HepG2 (cell line): ENCODE measurements around the gene ARTN. TPM values are rescaled to one million over a fixed set of nuclear protein-coding genes. Genes with fewer than 3 reads are reported as not detected.

Experiments
- BORCS8-MEF2B ChIP-seq: sonication (generic); formaldehyde crosslinking; IDR thresholded peaks from 2 replicates; pipeline ENCODE4 v1.8.0; 2022; ENCODE audit warnings: mild to moderate bottlenecking, missing genetic modification reagents
- GTF2F1 ChIP-seq: fragments of 150-350 bp; IDR thresholded peaks from 2 replicates; pipeline ENCODE4 v1.6.1; 2014; ENCODE audit warnings: low read length
- SAP130 ChIP-seq: IDR thresholded peaks from 2 replicates; pipeline ENCODE4 v1.6.1; 2016; ENCODE audit warnings: low read depth
- SMC3 ChIP-seq: IDR thresholded peaks from 2 replicates; pipeline ENCODE4 v1.6.1; 2011; ENCODE audit warnings: low read length, improper control_type of control experiment
- TRIM24 ChIP-seq: sonication (generic); formaldehyde crosslinking; IDR thresholded peaks from 2 replicates; pipeline ENCODE4 v1.8.0; 2022; ENCODE audit warnings: mild to moderate bottlenecking, missing genetic modification reagents
- ZC3H13 ChIP-seq: sonication (generic); formaldehyde crosslinking; IDR thresholded peaks from 2 replicates; pipeline ENCODE4 v1.8.1; 2023; ENCODE audit warnings: mild to moderate bottlenecking, missing genetic modification reagents, moderate library complexity
- ZNF143 ChIP-seq: sonication (generic); formaldehyde crosslinking; IDR thresholded peaks from 2 replicates; pipeline ENCODE4 v1.4.0; 2020; ENCODE audit warnings: missing genetic modification reagents
- ZNF605 ChIP-seq: sonication (generic); formaldehyde crosslinking; IDR thresholded peaks from 2 replicates; pipeline ENCODE4 v1.8.0; 2022; ENCODE audit warnings: mild to moderate bottlenecking, missing genetic modification reagents
- ZNF674 ChIP-seq: sonication (generic); formaldehyde crosslinking; IDR thresholded peaks from 2 replicates; pipeline ENCODE4 v1.5.0; 2020; ENCODE audit warnings: low read depth, mild to moderate bottlenecking, missing genetic modification reagents
- ZNF777 ChIP-seq: sonication (generic); formaldehyde crosslinking; IDR thresholded peaks from 2 replicates; pipeline ENCODE4 v1.4.0; 2020; ENCODE audit warnings: missing genetic modification reagents
- ZSCAN25 ChIP-seq: sonication (generic); formaldehyde crosslinking; IDR thresholded peaks from 2 replicates; pipeline ENCODE4 v1.8.0; 2022; ENCODE audit warnings: mild to moderate bottlenecking, missing genetic modification reagents
- polyA plus RNA-seq, 8 experiments: library from polyadenylated mRNA; depleted of rRNA in 3 of 8; stranded (reverse) in 7 of 8; unstranded in 1 of 8; fragments of >200 nt; fragmentation: Illumina TruSeq in 4 of 8; extraction: Trizol in 4 of 8; gene quantifications; 2 replicates each; pipeline versions ENCODE4 v1.2.1 to v1.2.3, GENCODE V29; 2011 to 2016; ENCODE audit warnings: low read depth in 4 of 8, missing spikeins in 1 of 8, mixed read lengths in 1 of 8; ENCODE audit not compliant: insufficient read depth in 1 of 8
- total RNA-seq, 5 experiments: library from RNA; depleted of rRNA; stranded (reverse); fragments of >200 nt; fragmentation: Illumina TruSeq; extraction: Trizol; gene quantifications; 2 replicates each; pipeline ENCODE4 v1.2.3, GENCODE V29; 2016; ENCODE audit warnings: low read depth in 1 of 5
- TF ChIP-seq, protein P1 (sequence below): sonication (generic); formaldehyde crosslinking; IDR thresholded peaks from 2 replicates; pipeline ENCODE4 v1.8.1; 2022; ENCODE audit warnings: mild to moderate bottlenecking, missing genetic modification reagents
- TF ChIP-seq, protein P2 (sequence below): sonication (generic); formaldehyde crosslinking; IDR thresholded peaks from 2 replicates; pipeline ENCODE4 v1.4.0; 2020; ENCODE audit warnings: missing genetic modification reagents
- TF ChIP-seq, protein P3 (sequence below), 2 experiments: fragments of 450-650 bp in 1 of 2; sonication (generic) in 1 of 2; formaldehyde crosslinking in 1 of 2; IDR thresholded peaks; 2 replicates each; pipeline versions ENCODE4 v1.6.1 to v1.8.0; 2016 to 2022; ENCODE audit warnings: antibody characterized with exemption in 1 of 2, mild to moderate bottlenecking in 1 of 2, missing genetic modification reagents in 1 of 2
- TF ChIP-seq, protein P4 (sequence below): sonication (generic); formaldehyde crosslinking; IDR thresholded peaks from 2 replicates; pipeline ENCODE4 v1.5.0; 2020; ENCODE audit warnings: missing genetic modification reagents
- TF ChIP-seq, protein P5 (sequence below): sonication (generic); formaldehyde crosslinking; IDR thresholded peaks from 2 replicates; pipeline ENCODE4 v1.4.0; 2020; ENCODE audit warnings: mild to moderate bottlenecking, low read depth, missing genetic modification reagents

Gene ARTN
- total and polyA plus RNA-seq, 2 of the 13 experiments (the other 11 are each of a cell fraction or from before 2014, with no cell fraction given), result 0.11 to 0.62 TPM

DNA sequence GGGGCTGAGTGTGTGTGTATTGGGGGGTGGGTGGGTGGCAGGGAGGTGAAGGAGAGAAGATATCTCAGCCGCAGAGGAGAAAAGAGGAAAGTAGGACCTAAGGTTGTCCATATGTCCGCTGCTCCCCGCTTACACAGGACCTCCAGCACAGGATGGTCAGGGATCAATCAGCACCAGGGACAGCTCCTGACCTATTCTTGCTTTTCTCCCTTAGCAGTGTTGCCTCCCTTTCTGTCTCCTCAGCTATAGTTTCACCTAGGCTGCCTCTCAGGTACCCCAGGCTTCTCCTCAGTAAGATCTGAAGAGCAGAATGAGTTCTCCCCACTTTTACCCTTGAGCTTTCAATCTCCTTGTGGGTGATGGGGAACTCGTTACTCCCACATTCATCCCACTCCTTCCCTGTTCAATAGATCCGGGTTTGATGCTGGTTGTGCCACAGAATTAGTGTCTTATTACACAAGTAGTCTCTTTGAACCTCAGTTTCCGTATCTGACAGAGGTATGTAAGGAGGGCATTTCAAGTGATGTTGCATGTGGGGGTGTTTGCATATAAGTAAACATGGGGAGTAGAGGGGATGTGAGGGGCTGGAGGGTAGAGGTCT, 34.8 kb downstream of the ARTN start (continued):
- TF ChIP-seq, protein P1, sequence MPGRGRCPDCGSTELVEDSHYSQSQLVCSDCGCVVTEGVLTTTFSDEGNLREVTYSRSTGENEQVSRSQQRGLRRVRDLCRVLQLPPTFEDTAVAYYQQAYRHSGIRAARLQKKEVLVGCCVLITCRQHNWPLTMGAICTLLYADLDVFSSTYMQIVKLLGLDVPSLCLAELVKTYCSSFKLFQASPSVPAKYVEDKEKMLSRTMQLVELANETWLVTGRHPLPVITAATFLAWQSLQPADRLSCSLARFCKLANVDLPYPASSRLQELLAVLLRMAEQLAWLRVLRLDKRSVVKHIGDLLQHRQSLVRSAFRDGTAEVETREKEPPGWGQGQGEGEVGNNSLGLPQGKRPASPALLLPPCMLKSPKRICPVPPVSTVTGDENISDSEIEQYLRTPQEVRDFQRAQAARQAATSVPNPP (CRISPR knock-in tag), result no peak
- TF ChIP-seq ZSCAN25 (CRISPR knock-in tag), result no peak
- no peak for TF ChIP-seq ZNF674 (CRISPR knock-in tag)
- no peak for TF ChIP-seq SMC3
- no peak for TF ChIP-seq ZNF605 (CRISPR knock-in tag)
- TF ChIP-seq ZC3H13 (CRISPR knock-in tag), result no peak
- peak; percentile 68 for TF ChIP-seq SAP130 (CRISPR knock-in tag)
- TF ChIP-seq, protein P2, sequence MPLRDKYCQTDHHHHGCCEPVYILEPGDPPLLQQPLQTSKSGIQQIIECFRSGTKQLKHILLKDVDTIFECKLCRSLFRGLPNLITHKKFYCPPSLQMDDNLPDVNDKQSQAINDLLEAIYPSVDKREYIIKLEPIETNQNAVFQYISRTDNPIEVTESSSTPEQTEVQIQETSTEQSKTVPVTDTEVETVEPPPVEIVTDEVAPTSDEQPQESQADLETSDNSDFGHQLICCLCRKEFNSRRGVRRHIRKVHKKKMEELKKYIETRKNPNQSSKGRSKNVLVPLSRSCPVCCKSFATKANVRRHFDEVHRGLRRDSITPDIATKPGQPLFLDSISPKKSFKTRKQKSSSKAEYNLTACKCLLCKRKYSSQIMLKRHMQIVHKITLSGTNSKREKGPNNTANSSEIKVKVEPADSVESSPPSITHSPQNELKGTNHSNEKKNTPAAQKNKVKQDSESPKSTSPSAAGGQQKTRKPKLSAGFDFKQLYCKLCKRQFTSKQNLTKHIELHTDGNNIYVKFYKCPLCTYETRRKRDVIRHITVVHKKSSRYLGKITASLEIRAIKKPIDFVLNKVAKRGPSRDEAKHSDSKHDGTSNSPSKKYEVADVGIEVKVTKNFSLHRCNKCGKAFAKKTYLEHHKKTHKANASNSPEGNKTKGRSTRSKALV (CRISPR knock-in tag), result no peak
- TF ChIP-seq ZNF143 (CRISPR knock-in tag), result peak; percentile 28; the same call in 1 of the 2 replicates
- no peak for TF ChIP-seq GTF2F1
- TF ChIP-seq, protein P3, sequence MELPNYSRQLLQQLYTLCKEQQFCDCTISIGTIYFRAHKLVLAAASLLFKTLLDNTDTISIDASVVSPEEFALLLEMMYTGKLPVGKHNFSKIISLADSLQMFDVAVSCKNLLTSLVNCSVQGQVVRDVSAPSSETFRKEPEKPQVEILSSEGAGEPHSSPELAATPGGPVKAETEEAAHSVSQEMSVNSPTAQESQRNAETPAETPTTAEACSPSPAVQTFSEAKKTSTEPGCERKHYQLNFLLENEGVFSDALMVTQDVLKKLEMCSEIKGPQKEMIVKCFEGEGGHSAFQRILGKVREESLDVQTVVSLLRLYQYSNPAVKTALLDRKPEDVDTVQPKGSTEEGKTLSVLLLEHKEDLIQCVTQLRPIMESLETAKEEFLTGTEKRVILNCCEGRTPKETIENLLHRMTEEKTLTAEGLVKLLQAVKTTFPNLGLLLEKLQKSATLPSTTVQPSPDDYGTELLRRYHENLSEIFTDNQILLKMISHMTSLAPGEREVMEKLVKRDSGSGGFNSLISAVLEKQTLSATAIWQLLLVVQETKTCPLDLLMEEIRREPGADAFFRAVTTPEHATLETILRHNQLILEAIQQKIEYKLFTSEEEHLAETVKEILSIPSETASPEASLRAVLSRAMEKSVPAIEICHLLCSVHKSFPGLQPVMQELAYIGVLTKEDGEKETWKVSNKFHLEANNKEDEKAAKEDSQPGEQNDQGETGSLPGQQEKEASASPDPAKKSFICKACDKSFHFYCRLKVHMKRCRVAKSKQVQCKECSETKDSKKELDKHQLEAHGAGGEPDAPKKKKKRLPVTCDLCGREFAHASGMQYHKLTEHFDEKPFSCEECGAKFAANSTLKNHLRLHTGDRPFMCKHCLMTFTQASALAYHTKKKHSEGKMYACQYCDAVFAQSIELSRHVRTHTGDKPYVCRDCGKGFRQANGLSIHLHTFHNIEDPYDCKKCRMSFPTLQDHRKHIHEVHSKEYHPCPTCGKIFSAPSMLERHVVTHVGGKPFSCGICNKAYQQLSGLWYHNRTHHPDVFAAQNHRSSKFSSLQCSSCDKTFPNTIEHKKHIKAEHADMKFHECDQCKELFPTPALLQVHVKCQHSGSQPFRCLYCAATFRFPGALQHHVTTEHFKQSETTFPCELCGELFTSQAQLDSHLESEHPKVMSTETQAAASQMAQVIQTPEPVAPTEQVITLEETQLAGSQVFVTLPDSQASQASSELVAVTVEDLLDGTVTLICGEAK (IDR thresholded peaks at IDR 0.05), result no peak
- TF ChIP-seq, protein P3 (CRISPR knock-in tag; IDR thresholded peaks at IDR 0.05), result no peak
- TF ChIP-seq BORCS8-MEF2B, result no peak
- TF ChIP-seq, protein P4, sequence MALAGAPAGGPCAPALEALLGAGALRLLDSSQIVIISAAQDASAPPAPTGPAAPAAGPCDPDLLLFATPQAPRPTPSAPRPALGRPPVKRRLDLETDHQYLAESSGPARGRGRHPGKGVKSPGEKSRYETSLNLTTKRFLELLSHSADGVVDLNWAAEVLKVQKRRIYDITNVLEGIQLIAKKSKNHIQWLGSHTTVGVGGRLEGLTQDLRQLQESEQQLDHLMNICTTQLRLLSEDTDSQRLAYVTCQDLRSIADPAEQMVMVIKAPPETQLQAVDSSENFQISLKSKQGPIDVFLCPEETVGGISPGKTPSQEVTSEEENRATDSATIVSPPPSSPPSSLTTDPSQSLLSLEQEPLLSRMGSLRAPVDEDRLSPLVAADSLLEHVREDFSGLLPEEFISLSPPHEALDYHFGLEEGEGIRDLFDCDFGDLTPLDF (CRISPR knock-in tag), result no peak
- TF ChIP-seq, protein P5, sequence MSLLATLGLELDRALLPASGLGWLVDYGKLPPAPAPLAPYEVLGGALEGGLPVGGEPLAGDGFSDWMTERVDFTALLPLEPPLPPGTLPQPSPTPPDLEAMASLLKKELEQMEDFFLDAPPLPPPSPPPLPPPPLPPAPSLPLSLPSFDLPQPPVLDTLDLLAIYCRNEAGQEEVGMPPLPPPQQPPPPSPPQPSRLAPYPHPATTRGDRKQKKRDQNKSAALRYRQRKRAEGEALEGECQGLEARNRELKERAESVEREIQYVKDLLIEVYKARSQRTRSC (CRISPR knock-in tag), result no peak
- TF ChIP-seq ZNF777 (CRISPR knock-in tag), result no peak
- TF ChIP-seq TRIM24 (CRISPR knock-in tag), result no peak
